Measurements from ENCODE around the gene GPRIN2.

GRCh38 chr10:46526682-46527038 lies 29.8 kb downstream of the GPRIN2 start:
- no peak for TF ChIP-seq POLR2A (IDR thresholded peaks at IDR 0.05)
- TF ChIP-seq CTCF (IDR thresholded peaks at IDR 0.05), result no peak
- no peak for TF ChIP-seq EP300 (IDR thresholded peaks at IDR 0.05)
- no peak for TF ChIP-seq POLR2AphosphoS5 (IDR thresholded peaks at IDR 0.05)
